PFSK-1 (cell line): ENCODE measurements around the gene TNFAIP8L1.
A peak's percentile ranks its signal among the peaks of the same experiment; 100 is the strongest.

Experiments used
- FOXP2 ChIP-seq: optimal IDR thresholded peaks from 2 replicates; pipeline ENCODE3; 2011; ENCODE audit warnings: borderline replicate concordance, control low read depth, inconsistent platforms; ENCODE audit not compliant: insufficient read depth; ENCODE audit errors: extremely low read length, extremely low read depth
- POLR2AphosphoS5 ChIP-seq: IDR thresholded peaks from 2 replicates; pipeline ENCODE4 v1.6.1; 2012; ENCODE audit warnings: low read depth, mild to moderate bottlenecking, control low read depth, low read length, moderate library complexity
- SIN3A ChIP-seq: IDR thresholded peaks from 2 replicates; pipeline ENCODE4 v1.6.1; 2012; ENCODE audit warnings: mild to moderate bottlenecking, low read length, moderate library complexity, borderline replicate concordance; ENCODE audit not compliant: insufficient read depth
- TAF1 ChIP-seq: IDR thresholded peaks from 2 replicates; pipeline ENCODE4 v1.6.1; 2012; ENCODE audit warnings: low read length, control low read depth, borderline replicate concordance; ENCODE audit not compliant: insufficient read depth
- TF ChIP-seq, protein P1 (sequence below), 2 experiments: IDR thresholded peaks; 2 replicates each; pipeline versions ENCODE4 v1.6.1 to v1.8.0; 2011 to 2012; ENCODE audit warnings: low read depth in 2 of 2, low read length in 2 of 2, control low read depth in 1 of 2, inconsistent platforms in 1 of 2, mild to moderate bottlenecking in 1 of 2, moderate library complexity in 1 of 2; ENCODE audit not compliant: insufficient read depth in 1 of 2

TNFAIP8L1 gene

DNA sequence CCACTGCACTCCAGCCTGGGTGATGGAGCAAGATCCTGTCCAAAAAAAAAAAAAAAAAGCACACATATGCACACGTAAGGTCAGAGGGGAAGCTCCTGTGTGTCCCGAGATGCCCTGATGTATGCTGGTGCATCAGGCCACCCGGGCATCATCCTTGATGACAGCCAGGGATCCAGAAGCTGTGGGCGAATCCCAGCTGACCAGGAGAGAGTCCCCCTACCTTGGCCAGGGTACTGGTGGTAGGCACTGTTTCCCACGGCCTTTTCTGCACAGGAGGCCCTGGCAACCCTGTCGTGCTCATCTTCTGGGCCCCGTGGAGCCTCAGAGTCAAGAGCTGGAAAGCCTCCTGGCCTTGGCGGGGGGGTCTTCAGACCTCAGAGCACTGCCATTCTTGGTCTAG is 16.8 kb downstream of the TNFAIP8L1 start:
- TF ChIP-seq FOXP2 (no peak), SIN3A (no peak), POLR2AphosphoS5 (peak; percentile 47; the same call in 1 of the 2 replicates)
- TF ChIP-seq, protein P1, sequence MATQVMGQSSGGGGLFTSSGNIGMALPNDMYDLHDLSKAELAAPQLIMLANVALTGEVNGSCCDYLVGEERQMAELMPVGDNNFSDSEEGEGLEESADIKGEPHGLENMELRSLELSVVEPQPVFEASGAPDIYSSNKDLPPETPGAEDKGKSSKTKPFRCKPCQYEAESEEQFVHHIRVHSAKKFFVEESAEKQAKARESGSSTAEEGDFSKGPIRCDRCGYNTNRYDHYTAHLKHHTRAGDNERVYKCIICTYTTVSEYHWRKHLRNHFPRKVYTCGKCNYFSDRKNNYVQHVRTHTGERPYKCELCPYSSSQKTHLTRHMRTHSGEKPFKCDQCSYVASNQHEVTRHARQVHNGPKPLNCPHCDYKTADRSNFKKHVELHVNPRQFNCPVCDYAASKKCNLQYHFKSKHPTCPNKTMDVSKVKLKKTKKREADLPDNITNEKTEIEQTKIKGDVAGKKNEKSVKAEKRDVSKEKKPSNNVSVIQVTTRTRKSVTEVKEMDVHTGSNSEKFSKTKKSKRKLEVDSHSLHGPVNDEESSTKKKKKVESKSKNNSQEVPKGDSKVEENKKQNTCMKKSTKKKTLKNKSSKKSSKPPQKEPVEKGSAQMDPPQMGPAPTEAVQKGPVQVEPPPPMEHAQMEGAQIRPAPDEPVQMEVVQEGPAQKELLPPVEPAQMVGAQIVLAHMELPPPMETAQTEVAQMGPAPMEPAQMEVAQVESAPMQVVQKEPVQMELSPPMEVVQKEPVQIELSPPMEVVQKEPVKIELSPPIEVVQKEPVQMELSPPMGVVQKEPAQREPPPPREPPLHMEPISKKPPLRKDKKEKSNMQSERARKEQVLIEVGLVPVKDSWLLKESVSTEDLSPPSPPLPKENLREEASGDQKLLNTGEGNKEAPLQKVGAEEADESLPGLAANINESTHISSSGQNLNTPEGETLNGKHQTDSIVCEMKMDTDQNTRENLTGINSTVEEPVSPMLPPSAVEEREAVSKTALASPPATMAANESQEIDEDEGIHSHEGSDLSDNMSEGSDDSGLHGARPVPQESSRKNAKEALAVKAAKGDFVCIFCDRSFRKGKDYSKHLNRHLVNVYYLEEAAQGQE (IDR thresholded peaks at IDR 0.05; ENCODE audit: insufficient read depth in 1 of 2, low read depth in 2 of 2, low read length in 2 of 2), result no peak

DNA sequence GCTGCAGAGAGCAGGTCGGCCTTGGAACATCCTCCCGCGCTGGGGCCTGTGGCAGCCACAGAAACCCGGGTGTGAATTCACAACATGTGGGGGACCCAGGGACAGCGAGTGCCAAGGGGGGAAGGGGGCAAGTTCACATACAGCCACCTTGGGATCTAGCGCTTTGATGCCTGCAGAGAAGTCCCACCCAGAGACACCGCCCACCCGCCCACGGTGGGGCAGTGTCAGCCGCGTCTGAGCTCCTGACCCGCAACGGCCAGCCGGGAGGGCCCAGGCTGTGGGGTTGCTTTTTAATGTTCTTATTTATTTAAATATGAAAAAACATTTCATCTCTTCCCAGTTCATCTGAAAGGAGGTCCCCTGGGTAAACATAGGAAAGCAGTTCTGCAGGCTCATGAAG is 17.9 kb downstream of the TNFAIP8L1 start:
- TF ChIP-seq SIN3A (no peak), POLR2AphosphoS5 (no peak), TAF1 (no peak), FOXP2 (no peak)
- TF ChIP-seq, protein P1 (IDR thresholded peaks at IDR 0.05; ENCODE audit: insufficient read depth in 1 of 2, low read depth in 2 of 2, low read length in 2 of 2), result no peak

DNA sequence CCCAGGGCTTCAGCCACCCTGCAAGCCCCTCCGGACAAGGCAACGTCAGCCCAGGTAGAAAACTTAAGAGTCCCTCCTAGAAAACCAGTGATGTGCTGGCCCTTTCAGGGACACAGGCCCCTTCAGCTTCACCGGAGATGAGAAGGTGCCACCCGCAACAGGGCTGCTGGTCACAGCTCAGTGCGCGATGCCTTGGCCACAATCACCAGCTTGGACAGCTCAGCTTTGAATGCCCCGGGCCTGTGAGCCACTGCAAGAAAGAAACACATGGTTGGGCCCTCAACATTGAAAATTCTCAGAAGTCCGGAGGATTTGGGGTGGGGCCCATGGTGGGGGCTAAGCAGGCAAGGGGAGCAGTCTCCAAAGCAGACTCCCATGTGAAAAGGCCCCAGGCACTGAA is 18.5 kb downstream of the TNFAIP8L1 start:
- no peak for TF ChIP-seq POLR2AphosphoS5
- no peak for TF ChIP-seq TAF1
- TF ChIP-seq SIN3A, result no peak
- TF ChIP-seq FOXP2, result no peak
- TF ChIP-seq, protein P1 (IDR thresholded peaks at IDR 0.05; ENCODE audit: insufficient read depth in 1 of 2, low read depth in 2 of 2, low read length in 2 of 2), result no peak

DNA sequence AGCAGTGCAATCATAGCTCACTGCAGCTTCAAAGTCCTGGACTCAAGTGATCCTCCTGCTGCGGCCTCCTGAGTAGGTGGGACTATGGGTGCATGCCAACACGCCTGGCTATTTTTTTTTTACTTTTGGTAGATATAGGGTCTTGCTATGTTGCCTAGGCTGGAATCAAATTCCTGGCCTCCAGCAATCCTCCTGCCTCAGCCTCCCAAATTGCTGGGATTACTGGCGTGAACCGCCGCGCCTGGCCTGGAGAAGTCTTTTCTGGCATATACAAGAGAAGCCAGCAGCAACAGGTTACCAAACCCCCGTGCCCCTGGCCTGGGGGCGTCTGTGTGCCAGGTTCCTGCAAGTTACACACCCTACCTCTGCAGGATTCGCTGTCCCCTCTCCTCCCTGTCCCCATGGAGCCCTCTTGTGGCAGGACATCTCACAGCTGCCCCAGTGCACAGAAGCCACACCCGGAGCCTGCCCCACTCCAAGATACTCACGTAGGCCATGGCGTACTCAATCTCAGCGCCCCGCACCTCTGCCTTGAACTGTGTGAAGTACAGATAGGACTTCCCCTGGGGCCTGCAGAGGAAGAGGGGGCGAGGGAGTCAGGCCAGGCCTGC is 21.0 kb downstream of the TNFAIP8L1 start:
- TF ChIP-seq FOXP2, result no peak

DNA sequence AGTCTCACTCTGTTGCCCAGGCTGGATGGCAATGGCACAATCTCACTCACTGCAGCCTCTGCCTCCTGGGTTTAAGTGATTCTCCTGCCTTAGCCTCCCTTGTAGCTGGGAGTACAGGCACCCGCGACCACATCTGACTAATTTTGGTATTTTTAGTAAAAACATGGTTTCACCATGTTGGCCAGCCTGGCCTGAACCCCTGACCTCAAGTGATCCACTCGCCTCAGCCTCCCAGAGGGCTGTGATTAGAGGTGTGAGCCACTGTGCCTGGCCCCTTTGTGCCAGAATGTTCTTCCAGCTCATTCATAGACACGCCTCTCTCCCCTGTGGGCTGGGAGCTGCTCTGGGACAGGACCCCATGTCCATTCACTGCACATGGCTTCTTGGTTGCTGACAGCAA is 21.7 kb downstream of the TNFAIP8L1 start:
- TF ChIP-seq, protein P1 (IDR thresholded peaks at IDR 0.05; ENCODE audit: insufficient read depth in 1 of 2, low read depth in 2 of 2, low read length in 2 of 2), result no peak
- TF ChIP-seq POLR2AphosphoS5 (no peak), TAF1 (no peak), FOXP2 (no peak), SIN3A (no peak)
